HG03139 (cell line): ENCODE measurements around the gene SPPL3.
"Not testable (repeated sequence)": the region's sequence is repeated elsewhere in the genome, so short reads cannot be mapped to it uniquely, and the experiment has no call there.

ENCODE experiments used
- ATAC-seq: cut with Tn5 transposase; IDR thresholded peaks from one replicate; pipeline ENCODE4 v1.9.1; 2021; ENCODE audit not compliant: unreplicated experiment

The SPPL3 gene

DNA sequence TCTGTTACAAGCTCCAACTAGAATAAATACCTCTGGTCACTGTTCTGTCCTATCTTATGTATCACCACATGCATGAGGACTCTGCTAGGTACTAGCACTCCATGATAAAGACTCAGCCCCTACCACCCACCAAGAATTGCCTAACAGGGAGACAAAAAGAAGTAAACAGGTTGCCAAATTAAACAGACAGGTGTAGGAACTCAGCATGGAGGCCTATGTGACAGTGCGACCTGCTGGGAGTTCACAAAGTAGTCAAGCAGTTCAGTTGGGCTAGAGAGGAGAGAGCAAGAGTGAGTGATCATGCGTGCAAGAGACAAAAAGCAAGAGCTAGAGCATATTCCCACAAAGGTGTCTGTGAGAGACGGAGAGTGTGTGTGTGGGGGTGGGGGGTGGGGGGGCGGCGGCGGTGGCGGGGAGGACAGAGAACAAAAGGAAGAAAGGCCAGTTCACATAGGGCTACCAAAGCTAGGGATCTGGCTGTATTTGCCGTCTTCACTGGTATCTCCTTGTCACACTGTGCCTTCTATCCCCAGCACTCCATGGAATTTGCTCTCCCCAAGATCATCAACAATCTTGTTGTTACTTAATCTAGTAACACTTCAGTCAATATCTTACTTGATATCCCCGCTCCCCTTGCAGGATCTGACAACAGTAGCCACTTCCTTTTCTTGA is 81.2 kb downstream of the SPPL3 start:
- ATAC-seq, result no peak

DNA sequence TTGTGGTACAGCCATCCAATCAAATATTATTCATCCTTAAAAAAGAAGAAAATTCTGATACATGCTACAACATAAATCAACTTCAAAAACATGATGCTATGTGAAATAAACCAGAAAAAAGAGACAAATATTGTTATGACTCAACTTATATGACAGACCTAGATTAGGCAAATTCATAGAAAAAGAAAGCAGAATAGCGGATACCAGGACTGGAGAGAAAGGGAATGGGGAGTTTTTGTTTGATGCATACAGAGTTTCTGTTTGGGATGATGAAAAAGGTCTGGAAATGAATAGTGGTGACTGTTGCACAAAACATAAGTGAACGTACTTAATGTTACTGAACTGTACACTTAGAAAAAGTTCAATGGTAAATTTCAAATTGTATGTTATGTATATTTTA is 82.3 kb downstream of the SPPL3 start:
- no peak for ATAC-seq

DNA sequence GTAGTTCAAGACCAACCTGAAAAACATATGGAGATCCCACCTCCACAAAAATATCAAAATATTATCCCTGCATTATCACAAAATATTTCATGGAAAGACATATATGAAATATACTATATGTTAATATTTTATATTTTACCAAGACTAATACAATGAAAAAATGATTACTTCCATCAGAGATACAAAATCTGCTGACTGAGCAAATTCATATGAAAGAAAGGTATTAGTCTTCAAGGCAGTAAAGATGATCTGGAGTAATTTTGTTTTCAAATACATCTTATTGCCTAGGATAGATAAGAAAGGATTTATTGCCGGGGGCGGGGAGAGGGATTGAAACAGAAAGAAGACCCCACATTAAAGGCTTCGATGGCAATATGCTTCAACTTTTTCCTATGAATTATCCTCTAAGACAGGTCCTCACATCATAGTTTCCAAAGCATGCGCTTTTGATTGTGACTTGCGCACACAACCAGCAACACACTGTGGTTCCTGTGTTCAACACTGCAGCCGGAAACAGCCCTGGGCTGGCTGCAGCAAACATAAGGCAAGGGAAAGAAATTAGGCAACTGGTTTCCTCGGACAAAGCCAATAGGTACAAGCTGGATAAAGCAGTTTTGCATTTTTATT is 83.2 kb downstream of the SPPL3 start:
- ATAC-seq, result no peak

DNA sequence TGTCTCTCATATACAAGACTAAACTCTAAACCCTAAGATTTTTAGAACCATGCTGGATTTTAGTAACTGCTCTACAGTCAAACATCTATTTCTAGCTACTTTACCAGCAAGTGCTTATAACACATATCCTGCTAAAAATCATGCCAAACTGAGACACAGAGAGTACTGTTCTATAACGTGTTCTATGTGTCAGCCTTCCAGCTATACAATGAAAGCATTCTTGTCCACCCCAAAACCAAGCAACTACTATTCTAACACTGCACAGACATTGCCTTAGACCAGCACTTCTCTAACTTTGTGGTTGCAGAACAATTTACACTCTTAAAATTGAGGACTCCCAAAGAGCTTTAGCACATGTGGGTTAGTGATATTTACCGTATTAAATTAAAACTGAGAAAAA is 85.7 kb downstream of the SPPL3 start:
- no peak for ATAC-seq

DNA sequence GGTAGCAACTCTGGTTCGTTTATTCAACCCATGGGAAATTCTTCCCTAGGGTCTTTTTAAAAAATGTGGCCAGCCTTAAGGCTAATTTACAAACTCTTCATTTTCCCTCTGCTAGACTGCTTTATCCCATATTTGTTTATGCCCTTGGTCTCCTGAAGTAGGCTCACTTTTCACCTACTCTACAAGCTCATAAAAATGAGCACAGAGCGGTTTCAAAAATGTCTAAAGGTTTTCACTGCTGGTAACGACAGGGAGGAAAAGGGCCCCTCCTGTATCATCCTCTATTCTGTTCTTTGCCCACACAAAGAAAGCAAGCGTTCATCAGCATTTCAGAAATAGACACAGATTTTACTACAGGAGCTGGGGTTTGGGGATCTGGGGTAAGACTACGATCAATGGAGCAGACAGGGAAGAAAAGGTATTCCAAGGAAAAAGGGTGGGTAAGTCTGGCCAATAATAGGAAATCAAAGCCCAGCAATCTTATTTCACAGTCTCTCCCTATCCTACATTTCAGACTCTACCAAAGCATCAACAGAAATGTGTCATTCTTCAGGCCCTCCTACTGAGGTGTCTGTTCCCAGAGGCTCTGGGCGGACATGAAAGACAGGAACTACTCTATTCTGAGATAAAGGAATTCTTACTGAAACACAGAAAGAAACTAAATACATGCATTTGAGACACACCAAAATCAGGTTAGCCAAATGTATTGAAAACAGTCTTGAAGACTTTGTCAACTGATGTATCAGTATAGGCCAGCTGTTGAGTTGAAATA is 86.4 kb downstream of the SPPL3 start:
- ATAC-seq, result no peak

DNA sequence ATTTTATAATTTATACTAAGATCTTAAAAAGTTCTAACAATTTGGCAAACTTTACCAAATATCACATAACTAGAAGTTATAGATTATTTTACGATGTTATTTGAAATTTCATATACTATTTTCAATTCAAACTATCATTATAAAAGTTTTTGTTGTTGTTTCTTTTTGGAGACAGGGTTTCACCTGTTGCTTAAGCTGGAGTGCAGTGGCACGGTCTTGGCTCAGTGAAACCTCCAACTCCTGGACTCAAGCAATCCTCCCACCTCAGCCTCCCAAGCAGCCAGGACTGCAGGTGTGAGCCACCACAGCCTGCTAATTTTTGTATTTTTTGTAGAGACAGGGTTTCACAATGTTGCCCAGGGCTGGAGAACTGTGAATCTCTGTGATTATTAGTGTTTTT is 87.8 kb downstream of the SPPL3 start:
- no peak for ATAC-seq

DNA sequence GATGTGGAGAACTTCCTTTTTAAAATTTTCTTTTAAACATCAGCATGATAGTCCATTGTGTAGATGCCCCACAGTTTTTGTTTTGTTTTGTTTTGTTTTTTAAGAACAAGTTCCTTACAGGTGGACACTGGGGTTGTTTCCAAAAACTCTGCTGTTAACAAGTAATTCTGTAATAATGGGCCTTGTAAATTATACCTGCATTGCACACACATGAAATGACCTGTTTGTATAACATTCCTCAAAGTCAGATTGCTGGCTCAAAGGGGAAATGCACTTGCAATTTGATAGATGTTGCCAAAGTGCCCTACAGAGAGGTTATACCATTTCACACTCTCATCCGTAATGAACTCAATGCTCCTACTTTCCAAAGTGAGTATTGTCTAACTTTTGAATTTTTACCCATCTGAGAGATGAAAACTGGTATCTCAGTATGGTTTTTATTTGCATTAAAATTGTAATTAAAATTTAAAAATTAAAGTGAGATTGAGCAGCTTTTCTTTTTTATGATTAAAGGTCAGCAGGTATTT is 89.2 kb downstream of the SPPL3 start:
- ATAC-seq, result no peak

DNA sequence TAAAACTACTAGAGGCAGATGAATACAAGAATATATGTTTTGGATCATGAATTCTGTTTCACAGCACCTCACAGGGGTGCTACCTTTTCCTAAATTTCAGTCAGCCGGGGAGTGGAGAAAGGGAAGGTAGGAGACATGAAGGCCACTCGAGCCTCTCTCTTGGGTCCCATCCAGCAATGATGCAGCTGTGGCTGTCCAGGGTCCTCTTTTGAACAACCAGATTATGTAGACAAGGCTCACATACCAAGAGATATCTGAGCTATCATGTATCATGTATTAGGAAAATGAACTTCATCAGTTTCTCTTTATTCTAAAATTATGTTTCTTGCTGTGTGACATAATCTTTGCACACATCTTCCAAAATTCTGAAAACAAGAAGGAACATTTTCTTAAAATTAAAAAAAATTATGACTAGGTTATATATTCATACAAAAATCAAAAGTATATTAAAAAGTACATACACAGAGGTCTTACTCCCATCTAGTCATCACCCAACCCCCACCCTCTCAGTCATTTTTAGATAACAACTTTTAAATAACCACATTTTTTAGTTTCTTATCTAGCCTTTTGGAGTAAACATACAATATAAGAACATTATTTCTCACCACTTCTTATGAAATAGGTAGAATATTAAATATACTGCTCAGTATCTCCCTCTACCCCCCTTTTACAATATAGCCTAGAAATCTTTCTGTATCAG is 89.8 kb downstream of the SPPL3 start:
- no peak for ATAC-seq

DNA sequence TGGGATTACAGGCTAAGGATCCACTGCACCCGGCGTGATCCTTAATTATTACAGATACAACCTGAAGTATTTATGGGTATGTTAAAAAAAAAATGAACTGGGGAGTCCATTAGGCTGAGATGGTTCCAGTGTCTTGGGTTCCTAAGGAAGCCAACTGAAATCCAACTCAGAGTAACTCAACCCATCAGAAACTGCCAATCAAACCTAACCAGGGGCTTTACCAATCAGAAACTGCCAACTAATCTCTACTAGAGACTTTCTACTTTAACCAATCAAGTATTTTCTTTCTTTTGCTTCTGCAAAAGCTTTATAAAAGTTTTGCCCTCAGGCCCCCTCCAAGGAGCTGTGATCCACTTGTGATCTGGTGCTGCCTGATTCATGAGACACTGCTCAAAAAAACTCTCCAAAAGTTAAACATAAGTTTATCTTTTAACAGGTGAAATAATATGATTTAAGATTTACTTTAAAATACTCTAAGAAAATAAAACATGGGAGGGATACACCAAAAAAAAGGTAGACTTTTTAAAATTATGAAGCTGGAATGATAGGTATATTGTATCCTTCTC is 90.5 kb downstream of the SPPL3 start:
- no peak for ATAC-seq

DNA sequence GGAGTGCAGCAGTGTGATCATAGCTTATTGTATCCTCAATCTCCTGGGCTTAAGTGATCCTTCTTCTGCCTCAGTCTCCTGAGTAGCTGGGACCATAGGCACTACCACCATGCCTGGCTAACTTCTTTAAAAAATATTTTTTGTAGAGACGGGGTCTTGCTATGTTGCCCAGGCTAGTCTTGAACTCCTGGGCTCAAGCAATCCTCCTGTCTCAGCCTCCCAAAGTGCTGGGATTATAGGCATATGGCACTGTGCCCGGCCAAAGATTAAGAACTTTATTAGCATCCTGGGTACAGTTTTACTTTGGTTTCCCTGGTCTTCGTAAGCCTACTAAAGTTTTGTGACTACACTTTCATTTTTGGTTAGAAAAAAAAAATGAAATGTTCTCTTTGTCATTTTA is 94.1 kb downstream of the SPPL3 start:
- no peak for ATAC-seq

DNA sequence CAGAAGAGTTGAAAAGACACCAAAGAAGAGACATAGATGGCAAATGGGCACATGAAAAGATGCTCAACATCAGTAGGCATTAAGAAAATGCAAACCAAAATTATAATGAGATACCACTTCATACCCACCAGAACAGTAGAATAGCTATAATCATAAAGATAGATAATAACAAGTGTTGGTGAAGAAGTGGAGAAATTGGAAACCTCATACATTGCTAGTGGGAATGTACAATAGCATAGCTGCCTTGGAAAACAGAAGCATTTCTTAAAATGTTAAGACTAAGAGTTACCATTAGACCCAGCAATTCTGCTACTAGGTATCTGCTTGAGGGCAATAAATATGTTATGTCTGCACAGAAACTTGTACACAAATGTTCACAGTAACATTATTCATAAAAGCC is 99.7 kb downstream of the SPPL3 start:
- ATAC-seq, result no peak

DNA sequence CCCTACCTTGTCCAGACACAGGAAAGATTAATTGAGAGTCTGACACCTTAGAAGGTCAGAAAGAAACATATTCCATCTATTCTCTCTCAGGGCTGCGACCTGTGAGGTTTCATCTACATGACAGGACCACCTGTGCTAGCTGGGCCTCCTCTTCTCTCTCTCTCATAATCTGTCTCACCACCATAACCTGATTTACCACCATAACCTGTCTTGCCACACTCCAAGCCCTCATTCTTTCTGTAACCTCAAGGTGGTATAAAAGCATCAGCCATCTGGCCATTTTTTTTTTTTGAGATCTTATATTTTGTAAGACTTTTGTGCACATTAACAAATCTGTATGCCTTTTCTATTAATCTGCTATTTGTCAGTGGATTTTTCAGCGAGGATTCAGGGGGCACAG is 103.0 kb downstream of the SPPL3 start:
- ATAC-seq, result no peak

DNA sequence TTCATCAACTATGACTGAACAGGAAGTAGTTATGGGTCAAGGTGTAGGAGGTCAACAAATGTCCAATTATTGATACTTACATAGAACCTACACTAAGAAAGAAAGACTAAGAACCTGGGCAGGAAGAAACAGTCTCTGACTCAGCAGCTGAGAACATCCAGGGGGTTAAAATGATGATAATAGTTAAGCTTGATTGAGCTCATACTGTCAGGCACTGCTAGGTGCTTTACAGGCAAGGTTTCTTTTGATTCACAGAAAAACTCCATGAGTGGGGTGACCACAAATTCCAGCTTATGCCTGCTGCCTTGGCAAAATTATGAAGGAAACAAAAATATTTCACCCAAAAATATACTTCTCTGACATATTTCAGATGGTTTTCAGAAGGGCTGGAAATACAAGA is 103.5 kb downstream of the SPPL3 start:
- no peak for ATAC-seq

DNA sequence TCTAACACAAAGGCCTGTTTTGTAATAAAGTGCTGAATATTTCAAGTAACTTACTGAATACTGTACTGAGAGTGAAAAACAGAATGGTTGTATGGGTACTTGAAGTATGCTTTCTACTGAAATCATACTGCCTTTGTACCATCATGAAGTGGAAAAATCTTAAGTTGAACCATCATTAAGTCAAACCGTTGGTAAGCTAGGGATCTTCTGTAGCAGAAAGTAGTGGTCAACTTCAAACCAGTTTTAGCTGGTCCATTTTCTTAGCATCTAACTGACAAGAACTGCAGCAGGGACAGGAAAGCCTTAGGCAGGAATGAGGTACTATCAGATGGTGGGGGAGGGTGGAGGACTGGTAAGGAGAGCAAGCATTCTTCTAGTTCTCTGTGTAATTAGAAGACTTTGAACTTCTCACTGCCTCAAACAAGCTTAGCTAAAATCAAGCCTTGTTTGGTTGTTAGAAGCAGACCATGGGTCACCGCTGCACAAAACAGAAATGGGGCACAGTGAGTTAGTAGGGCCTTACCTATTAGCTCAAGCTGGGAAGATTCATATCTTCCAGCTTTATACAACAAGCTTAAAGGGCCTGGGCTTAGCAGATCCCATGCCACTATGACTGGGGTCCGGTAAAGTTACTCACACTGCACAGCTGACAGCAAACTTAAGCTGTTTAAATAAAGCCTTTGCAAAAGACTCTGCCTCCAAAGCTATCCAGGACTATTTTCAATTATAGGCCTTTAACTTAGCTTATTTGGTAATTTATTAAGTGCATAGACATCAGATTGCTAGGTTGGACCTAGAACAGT is 104.7 kb downstream of the SPPL3 start:
- no peak for ATAC-seq

DNA sequence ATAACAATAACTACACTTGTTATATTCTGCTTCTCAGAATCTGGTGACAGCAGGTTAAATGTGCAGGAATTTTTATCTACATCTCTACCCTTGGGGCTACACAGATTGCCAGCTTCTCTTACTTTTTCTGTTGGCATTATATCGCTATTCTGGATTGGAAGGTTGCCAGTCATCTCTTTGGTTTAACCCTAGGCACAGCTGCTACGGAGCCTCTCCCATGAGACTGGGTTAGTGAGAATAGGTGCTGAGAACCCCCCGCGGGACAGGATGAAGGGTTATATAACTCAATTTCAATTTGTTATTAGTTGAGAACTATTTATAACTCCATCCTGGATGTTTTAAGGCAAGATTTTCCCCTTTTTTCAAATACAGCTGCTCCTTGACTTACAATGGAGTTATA is 105.5 kb downstream of the SPPL3 start:
- ATAC-seq, result no peak

DNA sequence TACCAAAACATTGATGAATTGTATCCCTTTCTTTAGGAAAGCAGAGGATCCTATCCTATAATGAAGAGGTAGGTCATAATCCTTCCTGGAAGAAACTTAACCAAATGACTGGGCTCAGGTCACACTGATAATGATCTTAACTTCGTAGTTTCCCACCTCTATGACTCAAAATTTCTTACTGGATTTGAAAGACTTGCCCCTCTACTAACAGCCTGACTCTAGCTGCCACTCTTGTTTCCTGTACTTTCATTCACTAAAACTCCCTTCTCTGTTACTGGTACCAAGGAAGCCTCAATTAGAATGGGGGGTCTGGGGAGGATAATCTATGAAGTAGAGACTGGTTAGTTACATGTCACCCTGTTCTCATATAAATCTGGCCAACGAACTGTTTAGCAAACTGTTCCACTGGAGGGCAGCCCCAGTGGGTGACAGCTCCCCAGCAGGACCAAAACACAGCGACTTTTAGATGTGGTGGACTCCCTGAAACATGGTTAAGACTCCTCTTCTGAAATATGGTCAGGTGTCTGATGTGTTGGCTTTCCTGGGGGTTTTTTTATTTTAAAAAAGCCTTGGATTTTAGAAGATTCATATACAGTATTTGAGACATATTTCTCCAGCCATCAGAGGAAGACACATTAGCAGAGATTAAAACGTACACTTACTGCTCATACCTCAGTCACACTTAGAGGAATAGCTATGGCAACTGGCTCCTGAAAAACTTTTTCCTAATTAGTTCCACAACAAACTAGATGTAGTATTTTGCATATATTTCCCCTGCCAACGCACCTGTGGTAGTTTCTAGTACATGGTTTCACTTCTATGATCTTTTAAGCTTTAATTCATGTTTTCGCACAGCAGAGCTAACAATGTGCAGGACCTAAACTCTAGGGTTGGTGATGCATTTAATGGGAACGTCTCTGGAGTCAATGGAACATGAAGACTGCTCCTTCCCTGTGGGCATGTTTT is 106.2 kb downstream of the SPPL3 start:
- ATAC-seq, result no peak

DNA sequence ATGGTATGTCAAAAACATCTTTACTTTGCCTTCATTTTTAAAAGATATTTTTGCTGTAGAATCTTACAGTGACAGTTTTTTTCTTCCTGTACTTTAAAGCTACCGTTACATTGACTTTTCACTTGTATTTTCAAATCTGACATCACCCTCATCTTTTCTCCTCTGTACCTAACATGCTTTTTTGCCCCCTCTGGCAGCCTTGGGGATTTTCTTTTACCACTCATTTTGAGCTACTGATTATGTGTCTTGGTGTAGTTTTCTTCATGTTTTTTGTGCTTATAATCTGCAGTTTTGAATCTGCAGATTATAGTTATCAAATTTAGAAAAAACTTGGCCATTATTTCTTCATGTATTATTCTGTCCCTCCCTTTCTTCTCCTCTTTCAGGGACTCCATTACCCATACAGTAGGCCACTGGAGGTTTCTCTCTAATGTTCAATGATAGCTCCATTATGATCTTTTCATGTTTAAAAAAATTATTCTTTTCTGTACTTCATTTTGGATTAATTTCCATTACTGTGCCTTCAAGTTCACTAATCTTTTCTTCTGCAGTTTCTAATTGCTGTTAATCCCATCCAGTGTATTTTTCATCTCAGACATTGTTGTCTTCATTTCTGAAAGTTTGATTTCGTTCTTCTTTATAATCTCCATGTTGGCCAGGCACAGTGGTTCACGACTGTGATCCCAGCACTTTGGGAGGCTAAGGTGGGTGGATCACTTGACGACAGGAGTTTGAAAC is 108.5 kb downstream of the SPPL3 start:
- ATAC-seq, result no peak

DNA sequence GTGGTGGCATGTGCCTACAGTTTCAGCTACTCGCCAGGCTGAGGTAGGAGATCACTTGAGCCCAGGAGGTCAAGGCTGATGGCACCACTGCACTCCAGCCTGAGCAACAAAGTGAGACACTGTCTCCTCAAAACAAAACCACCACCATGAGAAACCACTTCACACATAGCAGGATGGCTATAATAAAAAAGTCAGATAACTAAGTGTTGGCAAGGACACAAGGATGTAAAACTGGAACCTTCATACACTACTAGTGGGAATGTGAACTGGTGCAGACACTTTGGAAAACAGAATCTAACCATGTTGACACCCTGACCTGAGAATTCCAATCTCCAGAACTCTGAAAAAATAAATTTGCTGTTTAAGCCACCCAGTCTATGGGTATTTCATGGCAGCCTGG is 110.8 kb downstream of the SPPL3 start:
- ATAC-seq, result no peak

DNA sequence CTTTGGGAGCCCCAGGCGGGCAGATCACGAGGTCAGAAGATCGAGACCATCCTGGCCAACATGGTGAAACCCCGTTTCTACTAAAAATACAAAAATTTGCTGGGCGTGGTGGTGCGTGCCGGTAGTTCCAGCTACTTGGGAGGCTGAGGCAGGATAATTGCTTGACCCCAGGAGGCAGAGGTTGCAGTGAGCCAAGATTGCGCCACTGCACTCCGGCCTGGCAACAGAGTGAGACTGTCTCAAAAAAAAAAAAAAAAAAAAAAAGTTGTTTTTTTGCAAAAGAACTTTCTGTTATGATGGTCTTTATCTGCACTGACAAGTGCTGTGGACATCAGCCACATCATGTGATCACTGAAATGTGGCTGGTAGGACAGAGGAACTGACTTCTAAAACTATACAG is 111.7 kb downstream of the SPPL3 start:
- not testable (repeated sequence) for ATAC-seq
